Endothelial cell of umbilical vein (primary cell): ENCODE data around the gene DHRS9.

ENCODE experiments used
- CTCF ChIP-seq, 2 donors: IDR thresholded peaks; 1 replicate in 1 of 2; 2 replicates in 1 of 2; pipeline ENCODE4 v1.5.1; 2011; ENCODE audit warnings: low read length in 2 of 2, mild to moderate bottlenecking in 2 of 2, moderate library complexity in 2 of 2, control low read depth in 1 of 2, inconsistent platforms in 1 of 2, low read depth in 1 of 2; ENCODE audit not compliant: insufficient read depth in 1 of 2; ENCODE audit errors: extremely low read depth in 1 of 2
- FOS ChIP-seq: IDR thresholded peaks from 2 replicates; pipeline ENCODE4 v1.6.1; 2011; ENCODE audit warnings: mild to moderate bottlenecking, low read length, moderate library complexity, borderline replicate concordance; ENCODE audit not compliant: insufficient read depth
- MAX ChIP-seq: IDR thresholded peaks from 2 replicates; pipeline ENCODE4 v1.6.1; 2011; ENCODE audit not compliant: insufficient read depth, insufficient read length

GRCh38 chr2:169112841-169113240, 43.5 kb downstream of the DHRS9 start:
- TF ChIP-seq CTCF (IDR thresholded peaks at IDR 0.05; ENCODE audit: extremely low read depth in 1 of 2, insufficient read depth in 1 of 2, low read depth in 1 of 2, low read length in 2 of 2) = no peak
- no peak for TF ChIP-seq MAX
- no peak for TF ChIP-seq FOS
